Mesendoderm (in vitro differentiated cells): ENCODE data around the gene SAMD14.

Experiments
- DNase-seq: peaks from one replicate; pipeline ENCODE4 v3.0.0; 2013
- H2AK5ac ChIP-seq: 2 replicates; pipeline ENCODE4 v1.6.1; 2013; ENCODE audit warnings: low read length, inconsistent platforms
- H2BK120ac ChIP-seq: 2 replicates; pipeline ENCODE4 v1.6.1; 2013; ENCODE audit warnings: low read depth, mild to moderate bottlenecking, low read length, moderate library complexity, mixed read lengths
- H2BK15ac ChIP-seq: replicated peaks from 2 replicates; pipeline ENCODE4 v1.6.1; 2013; ENCODE audit warnings: low read depth, mild to moderate bottlenecking, moderate library complexity
- H2BK5ac ChIP-seq: 2 replicates; pipeline ENCODE4 v1.6.1; 2013; ENCODE audit warnings: low read length, inconsistent platforms
- H3K18ac ChIP-seq: 2 replicates; pipeline ENCODE4 v1.6.1; 2013; ENCODE audit warnings: mild to moderate bottlenecking, low read length, mixed read lengths
- H3K23ac ChIP-seq: one replicate; pipeline ENCODE4 v1.6.1; 2013; ENCODE audit warnings: low read length
- H3K27ac ChIP-seq: 2 replicates; pipeline ENCODE4 v1.5.1; 2013; ENCODE audit warnings: low read depth, mild to moderate bottlenecking, inconsistent platforms, low read length, moderate library complexity
- H3K27me3 ChIP-seq: 2 replicates; pipeline ENCODE4 v1.6.1; 2013; ENCODE audit warnings: low read length, control low read depth, mild to moderate bottlenecking, inconsistent platforms; ENCODE audit not compliant: insufficient read depth, poor library complexity
- H3K36me3 ChIP-seq: 2 replicates; pipeline ENCODE4 v1.6.1; 2013; ENCODE audit warnings: low read length, inconsistent platforms; ENCODE audit not compliant: control insufficient read depth, insufficient read depth
- H3K4ac ChIP-seq: one replicate; pipeline ENCODE4 v1.6.1; 2013; ENCODE audit warnings: low read depth, mild to moderate bottlenecking, low read length, moderate library complexity
- H3K4me1 ChIP-seq: 2 replicates; pipeline ENCODE4 v1.6.1; 2013; ENCODE audit warnings: low read depth, low read length, inconsistent platforms; ENCODE audit not compliant: control insufficient read depth
- H3K4me2 ChIP-seq: 2 replicates; pipeline ENCODE4 v1.6.1; 2013; ENCODE audit warnings: low read length
- H3K4me3 ChIP-seq: 2 replicates; pipeline ENCODE4 v1.5.1; 2013; ENCODE audit warnings: mild to moderate bottlenecking, low read length
- H3K56ac ChIP-seq: one replicate; pipeline ENCODE4 v1.6.1; 2013; ENCODE audit warnings: low read length
- H3K79me1 ChIP-seq: 2 replicates; pipeline ENCODE4 v1.6.1; 2013; ENCODE audit warnings: low read length, inconsistent platforms
- H3K79me2 ChIP-seq: 2 replicates; pipeline ENCODE4 v1.6.1; 2013; ENCODE audit warnings: mild to moderate bottlenecking, low read length; ENCODE audit not compliant: control insufficient read depth, insufficient read depth
- H3K9ac ChIP-seq: 2 replicates; pipeline ENCODE4 v1.6.1; 2013; ENCODE audit warnings: low read length, inconsistent platforms
- H4K5ac ChIP-seq: one replicate; pipeline ENCODE4 v1.6.1; 2013; ENCODE audit warnings: low read length
- H4K8ac ChIP-seq: one replicate; pipeline ENCODE4 v1.6.1; 2013; ENCODE audit warnings: low read depth, mild to moderate bottlenecking, control low read depth, low read length, moderate library complexity
- WGBS: extraction: QIAGEN DNeasy Blood & Tissue Kit; methylation state at CpG from one replicate; pipeline ENCODE4 v1.1.7; 2013; ENCODE audit warnings: low lambda C conversion rate, missing lambda C conversion rate; ENCODE audit not compliant: insufficient coverage; ENCODE audit errors: extremely low coverage; 5-methylcytosine and 5-hydroxymethylcytosine counted together

The SAMD14 gene

DNA sequence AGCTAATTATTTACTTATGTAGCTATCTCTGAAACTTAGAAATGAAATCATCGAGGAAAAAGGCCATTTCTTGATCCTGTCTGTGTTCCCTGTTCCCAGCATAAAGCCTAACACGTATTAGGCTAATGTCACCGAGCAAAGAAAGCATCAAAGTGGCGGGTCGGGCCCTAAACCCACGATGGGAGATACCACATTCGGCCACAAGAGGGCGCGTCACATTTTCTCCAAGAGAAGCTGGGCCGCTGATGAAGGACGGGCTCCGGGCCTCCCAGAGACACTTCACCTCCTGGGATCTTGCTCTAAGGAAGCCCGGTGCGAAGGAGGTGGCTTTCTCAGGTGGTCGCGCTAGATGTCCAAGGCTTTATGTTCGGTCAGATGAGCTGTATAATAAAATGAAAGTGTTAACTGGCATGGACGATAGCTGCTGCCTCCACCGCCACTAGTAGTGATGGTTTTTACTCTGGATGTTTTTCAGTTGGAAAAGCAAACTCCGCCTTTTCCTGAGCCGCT lies 35.7 kb downstream of the SAMD14 start:
- Histone ChIP-seq H3K18ac (no peak overlapping the region), H2AK5ac (no peak overlapping the region), H4K8ac (no peak overlapping the region), H3K56ac (no peak overlapping the region), H2BK120ac (no peak overlapping the region), H3K4me2 (peak overlapping the region; percentile 60), H3K79me2 (no peaks in the 10 kb centered on the region), H3K27me3 (no peaks in the 10 kb centered on the region), H3K4ac (no peak overlapping the region), H3K23ac (no peak overlapping the region), H3K79me1 (no peaks in the 10 kb centered on the region), H3K36me3 (no peaks in the 10 kb centered on the region), H4K5ac (no peak overlapping the region), H3K27ac (no peak overlapping the region), H3K4me1 (no peaks in the 10 kb centered on the region), H2BK5ac (no peak overlapping the region), H3K9ac (peak overlapping the region; percentile 23), H3K4me3 (no peak overlapping the region), H2BK15ac (no peak overlapping the region)
- peak; percentile 92 for DNase-seq
- WGBS = no CpG with 5 or more reads among the region's 21 CpGs

DNA sequence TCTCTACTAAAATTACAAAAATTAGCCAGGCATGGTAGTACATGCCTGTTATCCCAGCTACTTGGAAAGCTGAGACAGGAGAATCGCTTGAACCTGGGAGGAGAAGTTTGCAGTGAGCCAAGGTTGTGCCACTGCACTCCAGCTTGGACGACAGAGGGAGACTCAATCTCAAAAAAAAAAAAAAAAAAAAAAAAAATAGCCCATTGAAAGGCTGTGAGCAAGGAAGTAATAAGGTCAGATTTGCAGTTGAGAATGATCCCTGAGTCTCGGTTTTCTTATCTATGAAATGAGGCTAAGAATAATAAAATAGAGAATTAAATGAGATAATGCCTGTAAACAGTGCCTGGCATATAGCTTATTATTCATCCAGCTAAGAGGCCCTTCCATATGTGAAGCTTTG lies 36.2 kb downstream of the SAMD14 start:
- Histone ChIP-seq H3K27me3 (no peaks in the 10 kb centered on the region), H3K79me2 (no peaks in the 10 kb centered on the region), H2AK5ac (no peak overlapping the region), H3K27ac (no peak overlapping the region), H3K4me1 (no peaks in the 10 kb centered on the region), H4K5ac (no peak overlapping the region), H3K79me1 (no peaks in the 10 kb centered on the region), H2BK120ac (no peak overlapping the region), H3K23ac (no peak overlapping the region), H3K4ac (no peak overlapping the region), H3K56ac (no peak overlapping the region), H3K4me3 (no peak overlapping the region), H2BK15ac (no peak overlapping the region), H2BK5ac (no peak overlapping the region), H3K36me3 (no peaks in the 10 kb centered on the region), H3K4me2 (no peak overlapping the region), H4K8ac (no peak overlapping the region), H3K18ac (no peak overlapping the region), H3K9ac (no peak overlapping the region)
- no CpG with 5 or more reads among the region's 3 CpGs for WGBS
- DNase-seq = no peak

DNA sequence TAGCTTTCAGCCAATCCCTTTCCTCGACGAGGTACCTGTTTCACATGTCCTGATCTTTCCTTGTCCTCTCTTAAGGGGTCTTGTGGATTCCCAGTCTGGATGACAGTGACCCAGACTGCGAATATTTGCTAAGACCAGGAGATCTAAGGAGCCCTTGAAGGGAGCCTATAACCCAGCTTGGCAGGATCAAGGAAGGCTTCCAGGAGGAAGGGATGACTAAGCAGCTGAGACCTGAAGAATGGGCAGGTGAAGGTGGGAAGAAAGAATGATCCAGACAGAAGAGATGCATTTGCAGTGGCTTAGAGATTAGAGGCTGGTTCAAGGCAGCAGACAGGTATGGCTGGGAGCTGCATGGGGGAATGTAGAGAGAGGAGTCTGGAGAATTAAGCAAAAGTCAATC lies 36.7 kb downstream of the SAMD14 start:
- no peak overlapping the region for H2BK120ac ChIP-seq
- H3K56ac ChIP-seq = no peak overlapping the region
- DNase-seq = no peak
- H3K18ac ChIP-seq = no peak overlapping the region
- no peak overlapping the region for H2BK5ac ChIP-seq
- H4K5ac ChIP-seq = no peak overlapping the region
- H3K23ac ChIP-seq = no peak overlapping the region
- H3K27ac ChIP-seq = no peak overlapping the region
- no peaks in the 10 kb centered on the region for H3K27me3 ChIP-seq
- no peak overlapping the region for H3K9ac ChIP-seq
- H2BK15ac ChIP-seq = no peak overlapping the region
- H3K4ac ChIP-seq = no peak overlapping the region
- WGBS = no CpG with 5 or more reads among the region's 3 CpGs
- H3K4me2 ChIP-seq = no peak overlapping the region
- no peaks in the 10 kb centered on the region for H3K36me3 ChIP-seq
- H3K4me3 ChIP-seq = no peak overlapping the region
- no peaks in the 10 kb centered on the region for H3K79me1 ChIP-seq
- no peak overlapping the region for H2AK5ac ChIP-seq
- no peaks in the 10 kb centered on the region for H3K79me2 ChIP-seq
- H3K4me1 ChIP-seq = no peaks in the 10 kb centered on the region
- H4K8ac ChIP-seq = no peak overlapping the region

DNA sequence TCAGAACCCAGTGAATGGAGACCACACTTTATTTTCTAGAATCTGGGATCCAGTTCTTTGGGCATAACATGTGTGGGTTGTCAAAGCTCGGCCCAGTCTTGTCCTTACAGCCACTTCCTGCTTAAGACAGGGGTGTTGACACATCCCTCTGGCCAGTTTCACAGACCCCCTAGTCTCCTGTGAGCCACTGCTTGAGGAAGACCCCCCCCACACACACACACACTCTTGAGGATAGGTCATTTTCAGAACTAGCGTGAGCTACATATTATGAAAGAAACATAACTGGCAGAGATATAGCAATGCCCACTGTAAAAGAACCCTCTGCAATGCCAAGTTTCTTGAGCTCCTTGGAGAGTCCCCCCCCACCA lies 38.1 kb downstream of the SAMD14 start:
- H2AK5ac ChIP-seq = no peak overlapping the region
- H4K8ac ChIP-seq = no peak overlapping the region
- no peak overlapping the region for H3K4ac ChIP-seq
- no peak overlapping the region for H3K56ac ChIP-seq
- no peak overlapping the region for H3K9ac ChIP-seq
- H3K18ac ChIP-seq = no peak overlapping the region
- no peaks in the 10 kb centered on the region for H3K27me3 ChIP-seq
- H3K23ac ChIP-seq = no peak overlapping the region
- H2BK5ac ChIP-seq = no peak overlapping the region
- H3K27ac ChIP-seq = no peak overlapping the region
- H3K4me1 ChIP-seq = no peaks in the 10 kb centered on the region
- H3K79me1 ChIP-seq = no peaks in the 10 kb centered on the region
- H2BK15ac ChIP-seq = no peak overlapping the region
- H3K4me2 ChIP-seq = no peak overlapping the region
- no peaks in the 10 kb centered on the region for H3K79me2 ChIP-seq
- no peak overlapping the region for H2BK120ac ChIP-seq
- no peak overlapping the region for H3K4me3 ChIP-seq
- DNase-seq = no peak
- H3K36me3 ChIP-seq = no peaks in the 10 kb centered on the region
- no CpG with 5 or more reads among the region's 2 CpGs for WGBS
- no peak overlapping the region for H4K5ac ChIP-seq

DNA sequence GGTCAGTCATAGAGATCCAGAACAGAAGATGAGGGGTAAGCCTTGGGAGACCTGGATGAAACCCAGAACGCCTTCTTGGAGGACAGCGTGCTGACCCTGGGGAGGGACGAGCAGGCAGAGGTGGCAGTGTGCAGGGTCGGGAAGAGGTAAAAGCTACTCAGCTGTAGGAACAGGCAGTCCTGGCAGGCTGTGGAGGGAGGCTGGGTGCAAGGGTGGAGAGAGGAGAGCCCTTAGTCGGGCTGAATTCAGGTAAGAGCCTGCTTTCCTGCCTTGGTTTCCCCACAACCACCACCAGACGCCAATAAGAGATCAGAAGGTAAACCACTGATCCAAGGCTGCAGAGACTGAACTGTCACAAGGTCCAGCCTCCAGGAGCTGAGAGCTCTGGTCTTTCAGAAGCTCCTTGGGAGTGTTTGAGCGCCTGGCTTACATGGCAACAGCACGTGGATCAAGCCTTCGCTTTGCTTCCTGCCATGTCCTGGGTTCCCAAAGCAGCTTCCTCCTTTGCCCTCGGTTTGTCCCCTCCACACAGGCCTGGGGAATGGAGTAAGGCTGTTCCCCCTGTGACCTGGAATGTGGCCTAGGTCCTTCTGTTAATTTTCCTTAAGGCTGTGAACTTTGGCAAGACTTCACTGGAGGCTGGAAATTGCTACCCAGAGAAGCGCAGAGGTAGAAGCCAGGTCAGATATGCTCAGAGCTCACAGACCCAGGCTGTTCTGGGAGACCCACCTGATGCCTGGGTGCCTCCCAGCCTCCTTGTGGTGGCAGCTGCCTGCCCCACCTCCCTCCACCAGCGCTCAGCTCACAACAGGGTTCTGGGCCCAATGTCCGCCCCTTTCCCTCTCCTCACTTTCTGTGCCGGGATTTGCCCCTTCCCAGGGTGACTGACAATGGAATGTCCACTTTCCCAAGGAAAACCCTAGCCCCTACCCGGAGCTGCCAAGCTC lies 38.7 kb downstream of the SAMD14 start:
- Histone ChIP-seq H3K9ac (no peak overlapping the region), H4K8ac (no peak overlapping the region), H2BK120ac (no peak overlapping the region), H3K4me1 (no peaks in the 10 kb centered on the region), H3K79me1 (no peaks in the 10 kb centered on the region), H3K4me3 (no peak overlapping the region), H3K36me3 (no peaks in the 10 kb centered on the region), H4K5ac (no peak overlapping the region), H3K56ac (no peak overlapping the region), H2BK15ac (no peak overlapping the region), H3K79me2 (no peaks in the 10 kb centered on the region), H2AK5ac (no peak overlapping the region), H3K23ac (no peak overlapping the region), H3K27ac (no peak overlapping the region), H3K4ac (no peak overlapping the region), H3K4me2 (no peak overlapping the region), H3K18ac (no peak overlapping the region), H2BK5ac (no peak overlapping the region), H3K27me3 (no peaks in the 10 kb centered on the region)
- no peak for DNase-seq
- WGBS = no CpG with 5 or more reads among the region's 15 CpGs
